K562 (cell line): Measurements from ENCODE around the gene COL15A1. TPM values are rescaled to one million over a fixed set of nuclear protein-coding genes. Genes with fewer than 3 reads are reported as not detected.

Experiments
- ARHGAP35 ChIP-seq: fragments of 450-650 bp; IDR thresholded peaks from 2 replicates; pipeline ENCODE4 v1.6.1; 2018; ENCODE audit not compliant: partially characterized antibody
- ATF3 ChIP-seq, 2 experiments: fragments of 450-650 bp in 1 of 2; sonication (generic) in 1 of 2; formaldehyde crosslinking in 1 of 2; IDR thresholded peaks in 1 of 2; conservative IDR thresholded peaks in 1 of 2; 2 replicates each; pipeline versions ENCODE4 v1.6.1 to v1.8.1; 2016 to 2023; ENCODE audit warnings: mild to moderate bottlenecking in 2 of 2, moderate library complexity in 2 of 2, inconsistent platforms in 1 of 2, missing genetic modification reagents in 1 of 2
- ATF7 ChIP-seq: fragments of 450-650 bp; IDR thresholded peaks from 2 replicates; pipeline ENCODE4 v1.7.1; 2014; ENCODE audit warnings: mild to moderate bottlenecking, moderate library complexity
- CTCF ChIP-seq, 3 experiments: IDR thresholded peaks in 2 of 3; conservative IDR thresholded peaks in 1 of 3; 2 replicates each; pipeline ENCODE4 v1.5.1; 2011 to 2012; ENCODE audit warnings: low read length in 3 of 3, mild to moderate bottlenecking in 3 of 3, control low read depth in 2 of 3, improper control_type of control experiment in 1 of 3, inconsistent platforms in 1 of 3, low read depth in 1 of 3, mixed read lengths in 1 of 3, moderate library complexity in 1 of 3; ENCODE audit not compliant: insufficient read depth in 2 of 3
- DACH1 ChIP-seq: fragments of 450-650 bp; IDR thresholded peaks from 2 replicates; pipeline ENCODE4 v1.6.1; 2018; ENCODE audit not compliant: partially characterized antibody
- E2F3 ChIP-seq: fragments of 250-450 bp; sonication (Bioruptor Pico); IDR thresholded peaks from 2 replicates; pipeline ENCODE4 v1.4.0; 2020; ENCODE audit warnings: mild to moderate bottlenecking
- EP400 ChIP-seq: fragments of 450-650 bp; IDR thresholded peaks from 2 replicates; pipeline ENCODE4 v1.6.1; 2017; ENCODE audit warnings: antibody characterized with exemption, mild to moderate bottlenecking, moderate library complexity
- FOS ChIP-seq: IDR thresholded peaks from 3 replicates; pipeline ENCODE4 v1.6.1; 2011; ENCODE audit not compliant: insufficient read length; ENCODE audit errors: extremely low read depth
- GTF2A2 ChIP-seq: IDR thresholded peaks from 2 replicates; pipeline ENCODE4 v1.6.1; 2016; ENCODE audit warnings: mild to moderate bottlenecking, missing genetic modification characterization, missing compliant biosample characterization
- MAX ChIP-seq: sonication (generic); formaldehyde crosslinking; IDR thresholded peaks from 2 replicates; pipeline ENCODE4 v1.9.0; 2022; ENCODE audit warnings: mild to moderate bottlenecking, missing genetic modification reagents
- NFIX ChIP-seq: fragments of 250-450 bp; sonication (Bioruptor Pico); IDR thresholded peaks from 2 replicates; pipeline ENCODE4 v1.4.0; 2020; ENCODE audit warnings: low read depth, mild to moderate bottlenecking, moderate library complexity
- NONO ChIP-seq, 2 experiments: fragments of 200-400 bp in 1 of 2; fragments of 450-650 bp in 1 of 2; formaldehyde crosslinking in 1 of 2; IDR thresholded peaks; 2 replicates each; pipeline ENCODE4 v1.6.1; 2017; ENCODE audit warnings: low read depth in 2 of 2, mild to moderate bottlenecking in 2 of 2, moderate library complexity in 2 of 2, low read length in 1 of 2
- NR2F6 ChIP-seq: fragments of 450-650 bp; formaldehyde crosslinking; IDR thresholded peaks from 2 replicates; pipeline ENCODE4 v1.4.0; 2020; ENCODE audit warnings: mild to moderate bottlenecking
- PHF8 ChIP-seq: fragments of 200-600 bp; sonication (generic); IDR thresholded peaks from 2 replicates; pipeline ENCODE4 v1.6.1; 2012; ENCODE audit warnings: mixed run types, mild to moderate bottlenecking, inconsistent platforms, low read length, moderate library complexity, borderline replicate concordance
- PPARD ChIP-seq: fragments of 250-450 bp; sonication (Bioruptor Pico); IDR thresholded peaks from 2 replicates; pipeline ENCODE4 v1.8.0; 2022; ENCODE audit warnings: inconsistent platforms, mild to moderate bottlenecking, moderate library complexity
- TCF3 ChIP-seq: sonication (generic); formaldehyde crosslinking; IDR thresholded peaks from 2 replicates; pipeline ENCODE4 v1.4.0; 2020; ENCODE audit warnings: mild to moderate bottlenecking, missing genetic modification reagents
- XRCC4 ChIP-seq: IDR thresholded peaks from one replicate; pipeline ENCODE4 v1.6.1; 2011; ENCODE audit not compliant: insufficient read depth, insufficient read length; ENCODE audit errors: extremely low read depth
- ZNF133 ChIP-seq: fragments of 250-450 bp; sonication (Bioruptor Pico); IDR thresholded peaks from 2 replicates; pipeline ENCODE4 v1.4.0; 2020; ENCODE audit warnings: mild to moderate bottlenecking
- ZNF274 ChIP-seq: IDR thresholded peaks from 2 replicates; pipeline ENCODE4 v1.6.1; 2011; ENCODE audit warnings: low read depth, mild to moderate bottlenecking, low read length, moderate library complexity, borderline replicate concordance
- ZNF277 ChIP-seq: fragments of 250-450 bp; sonication (Bioruptor Pico); IDR thresholded peaks from 2 replicates; pipeline ENCODE4 v1.8.0; 2022; ENCODE audit warnings: inconsistent platforms, mild to moderate bottlenecking, moderate library complexity, borderline replicate concordance
- ZNF316 ChIP-seq: fragments of 450-650 bp; IDR thresholded peaks from 2 replicates; pipeline ENCODE4 v1.6.1; 2016
- ZNF354B ChIP-seq: fragments of 250-450 bp; sonication (Bioruptor Pico); IDR thresholded peaks from 2 replicates; pipeline ENCODE4 v1.4.0; 2020
- ZNF551 ChIP-seq: fragments of 250-450 bp; sonication (Bioruptor Pico); IDR thresholded peaks from 2 replicates; pipeline ENCODE4 v1.5.0; 2021; ENCODE audit warnings: mild to moderate bottlenecking, moderate library complexity
- ZNF717 ChIP-seq: fragments of 250-450 bp; sonication (Bioruptor Pico); IDR thresholded peaks from 2 replicates; pipeline ENCODE4 v1.5.0; 2021
- ZNF76 ChIP-seq: fragments of 250-450 bp; sonication (Bioruptor Pico); IDR thresholded peaks from 2 replicates; pipeline ENCODE4 v1.4.0; 2020; ENCODE audit warnings: mild to moderate bottlenecking, moderate library complexity, borderline replicate concordance
- polyA plus RNA-seq, 8 experiments: library from polyadenylated mRNA; depleted of rRNA in 4 of 8; stranded (reverse) in 5 of 8; unstranded in 3 of 8; fragments of >200 nt; fragmentation: Nextera tagmentation in 2 of 8; fragmentation: Illumina TruSeq in 1 of 8; extraction: Ambion mirVana in 2 of 8; extraction: Trizol in 1 of 8; gene quantifications; 2 replicates each; pipeline versions ENCODE4 v1.2.1 to v1.2.3, GENCODE V29; 2011 to 2014; ENCODE audit warnings: inconsistent platforms in 1 of 8, missing spikeins in 1 of 8
- total RNA-seq, 7 experiments: library from RNA; depleted of rRNA in 6 of 7; stranded (reverse); fragments of >200 nt in 6 of 7; fragmentation: Illumina TruSeq in 2 of 7; extraction: Trizol in 2 of 7; gene quantifications; 2 replicates each; pipeline versions ENCODE4 v1.2.1 to v1.2.3, GENCODE V29; 2011 to 2021; ENCODE audit warnings: low replicate concordance in 1 of 7

Gene COL15A1
- total and polyA plus RNA-seq, 9 of the 15 experiments (the other 6 are each of a cell fraction or from before 2014, with no cell fraction given): 0.46 to 5.1 (median 2.6) TPM

GRCh38 chr9:99073985-99074901, 130.5 kb downstream of the COL15A1 start (continued):
- no peak for TF ChIP-seq DACH1
- peak; percentile 96 for TF ChIP-seq ZNF76 (CRISPR knock-in tag)
- TF ChIP-seq NFIX (CRISPR knock-in tag): no peak
- 0 out of 2 replicates have a peak, but pooled peaks have one; percentile 3 for TF ChIP-seq TCF3
- no peak for TF ChIP-seq PPARD (CRISPR knock-in tag)
- no peak for TF ChIP-seq CTCF (IDR thresholded peaks at IDR 0.05 in 2 of 3, conservative IDR thresholded peaks at IDR 0.05 in 1 of 3; ENCODE audit: insufficient read depth in 2 of 3, low read depth in 1 of 3, low read length in 3 of 3)
- peak; percentile 74; the same call in 1 of the 2 replicates for TF ChIP-seq ZNF717 (CRISPR knock-in tag)
- TF ChIP-seq NR2F6 (CRISPR knock-in tag): no peak
- peak; percentile 65; the same call in 1 of the 2 replicates for TF ChIP-seq PHF8
- peak; percentile 14 for TF ChIP-seq ZNF551
- 0 out of 2 replicates have a peak, but pooled peaks have one; percentile 4 for TF ChIP-seq ZNF354B (CRISPR knock-in tag)
- TF ChIP-seq XRCC4: no peak
- peak; percentile 96 for TF ChIP-seq MAX
- peak; percentile 67 for TF ChIP-seq ATF7
- TF ChIP-seq ATF3 (IDR thresholded peaks at IDR 0.05): no peak
- no peak for TF ChIP-seq ATF3 (CRISPR knock-in tag; conservative IDR thresholded peaks at IDR 0.05)
- no peak for TF ChIP-seq ARHGAP35
- TF ChIP-seq E2F3: peak; percentile 87
- TF ChIP-seq ZNF133: no peak
- no peak for TF ChIP-seq ZNF316
- no peak for TF ChIP-seq ZNF274
- TF ChIP-seq EP400: peak; percentile 99
- no peak for TF ChIP-seq ZNF277 (CRISPR knock-in tag)
- TF ChIP-seq FOS: no peak
- peak; percentile 45 for TF ChIP-seq GTF2A2 (tag)
- TF ChIP-seq NONO (IDR thresholded peaks at IDR 0.05; ENCODE audit: low read depth in 2 of 2, low read length in 1 of 2): peak in 1 of 2 experiments; percentile 93; a peak in 2 of 4 replicates
